Activated CD8-positive, alpha-beta memory T cell treated with anti-CD3 and anti-CD28 coated beads, Interleukin-2, amount 50 U/mL, for 1 hour (primary cell): ENCODE measurements around the gene DENND4C.
A peak's percentile ranks its signal among the peaks of the same experiment; 100 is the strongest.
"Not testable (repeated sequence)": the region's sequence is repeated elsewhere in the genome, so short reads cannot be mapped to it uniquely, and the experiment has no call there.

Source experiments
- DNase-seq: peaks from one replicate; pipeline ENCODE4 v3.0.0-alpha.2; 2020; ENCODE audit errors: extremely low read depth

The DENND4C gene

GRCh38 chr9:19230355-19231125 lies at the start of gene DENND4C:
DENND4C (plus strand) TSS chr9:19230693; CDS start chr9:19276175, 45,482 bp downstream.
- DNase-seq: peak; percentile 50

- DNase-seq: no peak
Observed at GRCh38 chr9:19180991-19181390, 49.5 kb upstream of the DENND4C start.

GRCh38 chr9:19181561-19181960 lies 48.9 kb upstream of the DENND4C start:
- DNase-seq: no peak

- DNase-seq: peak; percentile 62
Observed at GRCh38 chr9:19184144-19184917, 46.2 kb upstream of the DENND4C start.

GRCh38 chr9:19185191-19185590 lies 45.3 kb upstream of the DENND4C start:
- DNase-seq: no peak

GRCh38 chr9:19186232-19186631 lies 44.3 kb upstream of the DENND4C start:
- DNase-seq: no peak

GRCh38 chr9:19188771-19189170 lies 41.7 kb upstream of the DENND4C start:
- DNase-seq: no peak

GRCh38 chr9:19192202-19193028 lies 38.1 kb upstream of the DENND4C start:
- no peak for DNase-seq

- no peak for DNase-seq
Observed at GRCh38 chr9:19193029-19193324, 37.5 kb upstream of the DENND4C start.

GRCh38 chr9:19193358-19193973 lies 37.0 kb upstream of the DENND4C start:
- not testable (repeated sequence) for DNase-seq

- no peak for DNase-seq
Observed at GRCh38 chr9:19198406-19198805, 32.1 kb upstream of the DENND4C start.

GRCh38 chr9:19199012-19199411 lies 31.5 kb upstream of the DENND4C start:
- no peak for DNase-seq

- no peak for DNase-seq
Observed at GRCh38 chr9:19200229-19200628, 30.3 kb upstream of the DENND4C start.

- DNase-seq: no peak
Observed at GRCh38 chr9:19201899-19202891, 28.3 kb upstream of the DENND4C start.

- no peak for DNase-seq
Observed at GRCh38 chr9:19203058-19203457, 27.4 kb upstream of the DENND4C start.

GRCh38 chr9:19208653-19209052 lies 21.8 kb upstream of the DENND4C start:
- no peak for DNase-seq

GRCh38 chr9:19209188-19209587 lies 21.3 kb upstream of the DENND4C start:
- no peak for DNase-seq

- no peak for DNase-seq
Observed at GRCh38 chr9:19213823-19214222, 16.7 kb upstream of the DENND4C start.

GRCh38 chr9:19216466-19216865 lies 14.0 kb upstream of the DENND4C start:
- DNase-seq: no peak

GRCh38 chr9:19221326-19221725 lies 9.2 kb upstream of the DENND4C start:
- no peak for DNase-seq

- DNase-seq: no peak
Observed at GRCh38 chr9:19223724-19224123, 6.8 kb upstream of the DENND4C start.
